Measurements from ENCODE around the gene SHC4.
A peak's percentile ranks its signal among the peaks of the same experiment; 100 is the strongest.

SHC4 gene

GRCh38 chr15:48967336-48967735, 3.6 kb upstream of the SHC4 start:
- no peak for DNase-seq

DNA sequence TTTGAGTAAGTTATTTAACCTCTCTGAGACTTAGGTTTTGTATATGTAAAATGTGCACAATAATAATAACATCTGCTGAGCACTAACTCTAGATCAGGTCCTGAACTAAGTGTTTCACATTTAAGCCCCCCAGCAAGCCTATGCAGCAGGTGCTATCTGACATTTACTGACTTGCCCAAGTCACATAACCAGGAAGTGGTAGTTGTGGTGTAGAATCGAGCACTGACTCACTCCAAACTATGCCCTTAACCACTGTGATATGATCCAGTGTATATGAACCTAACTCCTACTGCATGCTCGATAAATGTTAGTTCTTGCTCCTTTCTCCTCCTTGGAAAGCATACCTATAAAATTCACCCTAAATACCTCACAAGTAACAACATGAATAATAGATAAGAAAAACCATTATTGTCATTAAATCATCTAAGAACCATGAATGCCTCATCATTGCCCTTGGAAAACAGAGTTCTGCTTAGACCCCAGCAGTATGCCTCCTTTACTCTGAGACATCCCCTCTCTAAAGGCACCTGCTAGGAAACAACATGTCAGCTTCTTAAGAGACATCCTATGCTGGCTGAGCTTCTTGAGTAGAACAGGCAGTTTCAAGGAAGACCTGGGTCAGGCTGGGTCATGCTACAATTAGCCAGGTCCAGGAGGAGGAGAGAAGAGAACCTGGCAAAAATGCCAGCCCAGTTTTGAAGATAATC, 3.0 kb upstream of the SHC4 start:
- no peak for DNase-seq

GRCh38 chr15:48965972-48966371, 2.3 kb upstream of the SHC4 start:
- DNase-seq = peak in 1 of 2 donors; percentile 19

- DNase-seq = no peak
Measured at GRCh38 chr15:48964898-48965297, 1.2 kb upstream of the SHC4 start.

GRCh38 chr15:48962662-48963523, 826 bp downstream of the SHC4 start:
- DNase-seq = peak; percentile 11 to 22

GRCh38 chr15:48955967-48956366, 7.8 kb downstream of the SHC4 start:
- no peak for DNase-seq

DNA sequence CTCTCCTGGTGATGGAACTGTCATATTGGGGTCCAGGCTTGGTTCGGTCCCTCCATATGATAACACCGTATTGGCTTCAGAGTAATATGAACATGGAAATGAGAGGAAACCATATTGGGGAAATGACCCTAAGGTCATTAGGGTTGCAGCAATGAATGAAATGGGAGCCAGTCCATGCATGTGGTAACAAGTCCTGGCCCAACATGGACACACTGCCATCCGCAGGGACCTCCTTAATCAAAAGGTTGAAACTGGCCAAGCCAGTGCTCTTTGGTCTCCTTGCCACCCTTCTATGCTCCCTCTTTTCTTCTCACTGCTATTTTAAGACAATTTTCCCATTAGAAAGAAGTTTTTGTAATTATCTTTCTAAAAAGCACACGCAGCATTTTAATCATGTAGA, 8.3 kb downstream of the SHC4 start:
- DNase-seq = no peak

DNA sequence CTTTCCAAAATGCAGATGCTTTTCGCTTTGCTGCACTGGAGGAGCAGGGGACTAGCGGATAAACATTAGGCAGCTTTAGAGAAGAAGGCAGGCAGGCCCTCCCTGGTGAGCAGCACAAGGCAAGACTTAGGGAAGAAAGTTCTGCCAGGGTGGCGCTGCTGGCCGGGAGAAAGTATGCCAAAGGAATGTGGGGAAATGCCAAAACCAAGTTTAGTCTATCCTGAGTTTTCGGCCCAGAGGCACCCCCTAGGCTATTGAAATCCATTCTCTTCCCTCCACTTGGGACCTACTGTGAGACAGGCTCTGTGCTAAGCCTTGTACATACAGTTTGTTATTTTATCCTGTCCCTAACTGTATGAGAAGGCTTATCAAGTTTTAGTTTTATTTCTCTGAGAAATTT, 9.2 kb downstream of the SHC4 start:
- no peak for DNase-seq

DNA sequence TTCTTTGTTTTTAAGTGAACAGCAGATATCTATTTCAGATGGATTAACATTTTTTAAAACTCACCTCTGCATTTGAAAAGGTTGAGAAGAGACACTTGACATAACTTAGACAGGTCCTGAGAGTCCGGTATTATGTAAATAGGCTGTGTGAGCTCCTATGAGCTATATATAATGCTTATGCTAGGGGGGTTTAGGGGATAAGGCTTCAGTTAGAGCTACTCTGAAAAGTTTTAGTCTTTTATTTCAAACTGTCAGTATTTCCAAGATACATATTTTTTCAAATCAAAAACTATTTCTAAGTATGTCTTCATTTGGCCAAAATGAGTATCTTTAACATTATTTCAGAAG, 16.9 kb downstream of the SHC4 start:
- no peak for DNase-seq

GRCh38 chr15:48946074-48946839, 17.5 kb downstream of the SHC4 start:
- no peak for DNase-seq

DNA sequence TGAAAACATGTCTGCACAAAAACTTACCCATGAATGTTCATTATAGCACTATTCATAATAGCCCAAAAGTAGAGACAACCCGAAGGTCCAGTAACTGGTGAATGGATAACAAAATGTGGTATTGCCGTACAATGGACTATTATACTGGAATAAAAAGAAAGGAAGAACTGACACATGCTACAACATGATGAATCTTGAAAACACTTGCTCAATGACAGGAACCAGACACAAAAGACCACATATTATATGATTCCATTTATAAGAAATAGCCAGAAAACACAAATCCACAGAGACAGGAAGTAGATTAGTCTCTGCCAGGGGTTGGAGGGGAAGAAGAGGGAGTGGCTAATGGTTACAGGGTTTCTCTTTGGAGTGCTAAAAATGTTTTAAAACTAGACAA, 18.3 kb downstream of the SHC4 start:
- no peak for DNase-seq

DNA sequence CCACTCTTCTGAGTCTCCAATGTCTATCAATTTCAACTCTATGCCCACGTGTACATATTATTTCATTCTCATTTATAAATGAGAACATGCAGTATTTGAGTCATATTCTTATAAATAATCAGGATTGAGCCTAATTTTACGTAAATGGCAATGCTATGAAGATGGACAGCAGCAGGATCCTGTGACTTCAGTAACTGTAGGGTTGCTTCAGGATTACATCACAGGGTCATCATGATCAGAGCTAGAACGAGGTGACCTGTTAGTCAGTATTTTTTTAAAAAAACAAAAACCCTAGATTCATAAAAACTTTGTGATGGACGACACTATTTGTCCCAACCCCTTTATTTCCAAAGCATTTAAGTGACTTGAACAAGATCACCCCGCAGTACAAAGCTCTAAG, 21.8 kb downstream of the SHC4 start:
- no peak for DNase-seq

- no peak for DNase-seq
Measured at GRCh38 chr15:48940508-48940907, 23.2 kb downstream of the SHC4 start.

DNA sequence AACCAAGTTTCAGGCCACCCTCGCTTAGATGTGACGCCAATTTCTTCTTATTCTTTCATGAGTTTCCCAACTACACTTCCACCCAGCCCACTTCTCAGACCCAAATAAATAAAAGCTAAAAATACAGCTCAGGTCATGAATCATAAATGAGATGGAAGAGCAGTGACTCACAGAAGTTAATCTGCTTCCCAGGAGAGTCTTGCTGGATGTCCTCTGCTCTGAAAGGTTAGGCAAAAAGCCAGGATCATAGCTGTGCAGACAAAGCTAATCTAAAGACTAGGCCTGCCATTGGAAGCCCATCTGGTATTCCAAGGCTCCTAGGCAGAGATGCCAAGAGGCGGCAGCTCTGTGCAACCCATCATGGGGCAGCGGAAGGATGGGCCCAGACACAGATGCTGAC, 24.1 kb downstream of the SHC4 start:
- DNase-seq = no peak

- DNase-seq = no peak
Measured at GRCh38 chr15:48937886-48938285, 25.8 kb downstream of the SHC4 start.

- no peak for DNase-seq
Measured at GRCh38 chr15:48936666-48937065, 27.1 kb downstream of the SHC4 start.

- DNase-seq = no peak
Measured at GRCh38 chr15:48935236-48935635, 28.5 kb downstream of the SHC4 start.

DNA sequence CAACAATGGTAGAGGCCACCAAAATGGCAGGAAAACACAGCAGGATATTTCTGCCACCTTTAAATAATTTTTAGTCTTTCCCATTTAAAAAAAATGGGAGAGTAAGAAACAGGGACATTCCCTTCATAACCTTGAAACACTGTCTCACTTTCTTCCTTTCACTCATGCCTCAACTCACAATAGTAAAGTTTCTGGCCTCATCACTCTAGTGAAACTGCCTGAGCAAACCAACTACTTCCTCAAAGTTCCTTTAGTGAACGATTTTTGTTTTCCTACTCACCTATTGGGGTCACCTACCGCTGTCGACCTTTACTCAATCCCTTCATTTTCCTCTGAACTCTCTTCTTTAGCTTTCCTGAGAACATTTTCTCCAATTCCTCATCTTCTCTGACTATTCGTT, 33.0 kb downstream of the SHC4 start:
- no peak for DNase-seq

DNA sequence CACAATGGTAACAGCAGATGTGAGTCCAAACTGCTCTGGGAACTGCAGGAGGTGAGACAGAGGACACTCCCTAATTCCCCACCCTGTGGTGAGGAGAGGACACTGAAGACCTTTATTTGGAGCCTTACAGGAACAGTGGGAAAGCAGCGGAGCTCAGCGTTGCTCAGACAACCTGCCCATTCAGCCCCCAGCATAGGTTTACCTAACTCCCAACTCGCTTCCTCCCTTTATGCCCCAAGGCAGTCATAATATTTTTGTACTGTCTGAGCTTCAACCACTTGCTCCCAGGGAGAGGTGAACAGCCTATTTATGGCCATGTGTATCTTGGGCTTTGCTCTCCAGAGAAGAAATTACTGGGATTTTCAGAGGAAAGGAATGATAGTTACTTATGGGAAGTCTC, 34.1 kb downstream of the SHC4 start:
- no peak for DNase-seq

DNA sequence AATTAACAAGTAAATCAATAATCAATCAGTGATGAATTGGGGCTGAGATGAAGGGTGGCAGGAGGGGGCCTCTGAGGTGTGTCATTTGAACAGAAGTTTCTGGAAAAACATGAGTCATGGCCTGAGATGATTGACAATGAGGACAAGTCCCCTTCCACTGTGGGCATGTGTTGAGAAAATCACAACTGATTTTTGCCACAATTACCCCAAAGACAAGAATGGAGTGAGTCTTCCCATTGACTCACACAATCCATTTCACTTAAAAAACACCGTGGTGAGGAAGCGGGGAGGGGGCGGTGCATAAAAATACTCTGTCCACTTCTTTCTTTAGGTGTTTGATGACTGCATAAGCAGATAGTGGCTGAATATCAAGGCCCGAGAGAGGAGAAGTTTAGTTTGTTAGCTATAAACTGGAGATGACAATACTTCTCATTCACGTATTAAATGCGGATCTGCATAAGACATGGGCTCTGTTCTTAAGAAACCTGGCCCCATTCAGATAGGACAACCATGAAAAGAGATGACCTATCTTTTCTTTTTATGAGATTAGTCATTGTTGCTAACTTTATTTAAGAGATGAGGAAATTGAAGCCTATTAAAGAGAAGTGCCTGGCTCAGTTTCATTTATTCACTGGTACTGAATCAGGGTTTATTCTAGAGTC, 34.7 kb downstream of the SHC4 start:
- DNase-seq = peak; percentile 59 to 62

DNA sequence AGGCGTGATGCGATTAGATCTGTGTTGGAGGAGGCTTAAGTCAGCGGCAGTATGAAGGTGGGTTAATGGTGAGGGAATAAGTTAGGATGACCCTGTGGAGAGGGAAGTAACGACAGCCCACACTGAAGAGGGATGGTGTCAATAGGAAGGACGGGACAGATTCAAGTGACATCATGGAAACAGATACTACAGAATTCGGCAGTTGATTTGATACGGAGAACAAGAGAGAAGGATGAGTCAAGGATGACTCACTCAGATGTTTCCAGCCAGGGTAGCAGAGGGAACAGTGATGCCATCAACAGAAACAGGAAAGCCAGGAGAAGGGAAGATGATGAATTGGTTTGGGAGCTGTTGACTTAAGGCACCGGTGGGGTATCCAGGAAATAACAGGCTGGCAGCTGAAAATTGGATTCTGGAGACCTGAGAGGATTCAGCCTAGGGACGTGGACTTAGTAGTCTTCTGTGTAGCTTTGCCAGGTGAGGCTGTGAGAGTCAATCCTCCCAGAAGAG, 38.0 kb downstream of the SHC4 start:
- DNase-seq = no peak

GRCh38 chr15:48924528-48925393, 39.0 kb downstream of the SHC4 start:
- no peak for DNase-seq
